HCT116 (cell line): ENCODE measurements around the gene CRACR2A. TPM values are rescaled to one million over a fixed set of nuclear protein-coding genes. Genes with fewer than 3 reads are reported as not detected.

ENCODE experiments used
- ATAC-seq: fragments of 200-7000 bp; cut with Tn5 transposase; 2 replicates; pipeline ENCODE4 v1.9.1; 2020; ENCODE audit warnings: mild to moderate bottlenecking, moderate library complexity
- BruUV-seq: library from RNA; stranded (reverse); fragments of 400-500 nt; replicated peaks from 2 replicates; lab custom pipeline; 2021; lab: Mats Ljungman, UMichigan
- CTCF ChIA-PET: fragments of 300-600 bp; sonication (Branson Sonifier 250); formaldehyde crosslinking; loops from one replicate; lab custom pipeline; 2021; ENCODE audit warnings: antibody characterized with exemption; lab: Charles Lee
- POLR2A ChIA-PET: fragments of 300-600, 350-600 bp; sonication (Branson Sonifier 250); formaldehyde crosslinking; loops from one replicate; lab custom pipeline; 2021; ENCODE audit warnings: antibody characterized with exemption; lab: Charles Lee
- RAD21 ChIA-PET, 2 experiments: fragments of 300-600 bp; sonication (Branson Sonifier 250); formaldehyde crosslinking; loops; one replicate each; lab custom pipeline; 2023; ENCODE audit warnings: low total read pairs in 2 of 2; ENCODE audit not compliant: uncharacterized antibody in 2 of 2, unreplicated experiment in 2 of 2, low non-redundant PET in 1 of 2; lab: Charles Lee
- DNase-seq: peaks from one replicate; pipeline ENCODE4 v3.0.0-alpha.2; 2010; ENCODE audit warnings: low read depth, low spot score
- H2AFZ ChIP-seq: fragments of 200-600 bp; shearing (Covaris generic), sonication (generic); 2 replicates; pipeline ENCODE4 v1.6.1; 2017; ENCODE audit warnings: low read depth, mixed run types, mixed read lengths, antibody characterized with exemption, low read length; ENCODE audit not compliant: poor library complexity, severe bottlenecking
- H3K27ac ChIP-seq: 2 replicates; pipeline ENCODE4 v1.5.1; 2012; ENCODE audit warnings: low read depth, low read length
- H3K27me3 ChIP-seq: fragments of 200-600 bp; sonication (generic); 2 replicates; pipeline ENCODE4 v1.6.1; 2016; ENCODE audit warnings: mixed run types, low read length, mixed read lengths; ENCODE audit not compliant: insufficient read depth
- H3K36me3 ChIP-seq, 2 experiments: fragments of 200-500 bp in 1 of 2; fragments of 200-600 bp in 1 of 2; sonication (Bioruptor generic) in 1 of 2; sonication (generic) in 1 of 2; 2 replicates each; pipeline versions ENCODE4 v1.5.1 to v1.6.1; 2014 to 2016; ENCODE audit warnings: low read length in 2 of 2, inconsistent platforms in 1 of 2, mixed read lengths in 1 of 2, mixed run types in 1 of 2; ENCODE audit not compliant: insufficient read depth in 2 of 2, control insufficient read depth in 1 of 2
- H3K4me1 ChIP-seq, 2 experiments: fragments of 200-600 bp in 1 of 2; sonication (generic) in 1 of 2; 2 replicates each; pipeline versions ENCODE4 v1.5.1 to v1.6.1; 2012 to 2017; ENCODE audit warnings: low read length in 2 of 2, inconsistent platforms in 1 of 2, mild to moderate bottlenecking in 1 of 2, mixed read lengths in 1 of 2, mixed run types in 1 of 2, moderate library complexity in 1 of 2; ENCODE audit not compliant: insufficient read depth in 2 of 2, control insufficient read depth in 1 of 2
- H3K4me2 ChIP-seq: fragments of 200-600 bp; sonication (generic); 2 replicates; pipeline ENCODE4 v1.6.1; 2017; ENCODE audit warnings: mixed run types, low read length, mixed read lengths
- H3K4me3 ChIP-seq, 2 experiments: fragments of 200-600 bp in 1 of 2; sonication (generic) in 1 of 2; replicated peaks in 1 of 2; 2 replicates each; pipeline ENCODE4 v1.5.1; 2011 to 2016; ENCODE audit warnings: low read length in 2 of 2, control low read depth in 1 of 2, low read depth in 1 of 2, mild to moderate bottlenecking in 1 of 2, mixed read lengths in 1 of 2, mixed run types in 1 of 2
- H3K79me2 ChIP-seq: fragments of 200-600 bp; sonication (generic); 2 replicates; pipeline ENCODE4 v1.6.1; 2017; ENCODE audit warnings: mild to moderate bottlenecking, mixed run types, low read length, moderate library complexity, mixed read lengths; ENCODE audit not compliant: insufficient read depth
- H3K9ac ChIP-seq: fragments of 200-600 bp; sonication (generic); 2 replicates; pipeline ENCODE4 v1.6.1; 2016; ENCODE audit warnings: low read length, mixed read lengths
- H3K9me2 ChIP-seq: fragments of 200-600 bp; sonication (generic), shearing (Covaris generic); 2 replicates; pipeline ENCODE4 v1.6.1; 2017; ENCODE audit warnings: mixed run types, mild to moderate bottlenecking, moderate library complexity; ENCODE audit not compliant: insufficient read depth
- H3K9me3 ChIP-seq, 2 experiments: fragments of 200-500 bp in 1 of 2; fragments of 200-600 bp in 1 of 2; sonication (Bioruptor generic) in 1 of 2; sonication (generic) in 1 of 2; 2 replicates each; pipeline ENCODE4 v1.6.1; 2014 to 2017; ENCODE audit warnings: low read length in 2 of 2, mixed read lengths in 2 of 2, inconsistent platforms in 1 of 2, low read depth in 1 of 2, mild to moderate bottlenecking in 1 of 2, mixed run types in 1 of 2, moderate library complexity in 1 of 2; ENCODE audit not compliant: control insufficient read depth in 1 of 2, insufficient read depth in 1 of 2
- H4K20me1 ChIP-seq: fragments of 200-600 bp; sonication (generic), shearing (Covaris generic); 2 replicates; pipeline ENCODE4 v1.6.1; 2017; ENCODE audit warnings: mixed run types, mild to moderate bottlenecking, moderate library complexity; ENCODE audit not compliant: insufficient read depth
- CBX3 ChIP-seq: IDR thresholded peaks from 2 replicates; pipeline ENCODE4 v1.6.1; 2012; ENCODE audit warnings: low read depth
- CEBPB ChIP-seq: IDR thresholded peaks from 2 replicates; pipeline ENCODE4 v1.6.1; 2012; ENCODE audit warnings: low read depth
- EGR1 ChIP-seq: IDR thresholded peaks from 2 replicates; pipeline ENCODE4 v1.6.1; 2012; ENCODE audit warnings: low read depth
- ELF1 ChIP-seq: IDR thresholded peaks from 2 replicates; pipeline ENCODE4 v1.6.1; 2012; ENCODE audit warnings: low read depth, borderline replicate concordance
- EZH2phosphoT487 ChIP-seq: fragments of 200-600 bp; IDR thresholded peaks from 2 replicates; pipeline ENCODE4 v1.6.1; 2018; ENCODE audit warnings: antibody characterized with exemption, borderline replicate concordance
- FOSL1 ChIP-seq: IDR thresholded peaks from 2 replicates; pipeline ENCODE4 v1.6.1; 2012; ENCODE audit warnings: low read depth
- JUND ChIP-seq: IDR thresholded peaks from 2 replicates; pipeline ENCODE4 v1.6.1; 2012
- TCF7L2 ChIP-seq: IDR thresholded peaks from 2 replicates; pipeline ENCODE4 v1.7.0; 2011; ENCODE audit warnings: borderline replicate concordance, inconsistent platforms; ENCODE audit not compliant: insufficient read depth, insufficient read length; ENCODE audit errors: extremely low read depth
- intact Hi-C: fragments of 100-400 bp; cut with micrococcal nuclease; formaldehyde crosslinking; loops from 2 replicates; pipeline ENCODE4 v1.10.0; 2022
- total RNA-seq: library from RNA; stranded (reverse); gene quantifications from one replicate; pipeline ENCODE4 v1.2.1, GENCODE V29; 2021; ENCODE audit not compliant: unreplicated experiment
- TF ChIP-seq, protein P1 (sequence below): IDR thresholded peaks from 2 replicates; pipeline ENCODE4 v1.6.1; 2012
- TF ChIP-seq, protein P2 (sequence below): IDR thresholded peaks from 2 replicates; pipeline ENCODE4 v1.6.1; 2011; ENCODE audit warnings: mild to moderate bottlenecking, low read length, moderate library complexity; ENCODE audit not compliant: insufficient replicate concordance; ENCODE audit errors: extremely low read depth

Gene CRACR2A
- total RNA-seq, 1 experiment from 2014 or later, result 18.4 TPM

DNA sequence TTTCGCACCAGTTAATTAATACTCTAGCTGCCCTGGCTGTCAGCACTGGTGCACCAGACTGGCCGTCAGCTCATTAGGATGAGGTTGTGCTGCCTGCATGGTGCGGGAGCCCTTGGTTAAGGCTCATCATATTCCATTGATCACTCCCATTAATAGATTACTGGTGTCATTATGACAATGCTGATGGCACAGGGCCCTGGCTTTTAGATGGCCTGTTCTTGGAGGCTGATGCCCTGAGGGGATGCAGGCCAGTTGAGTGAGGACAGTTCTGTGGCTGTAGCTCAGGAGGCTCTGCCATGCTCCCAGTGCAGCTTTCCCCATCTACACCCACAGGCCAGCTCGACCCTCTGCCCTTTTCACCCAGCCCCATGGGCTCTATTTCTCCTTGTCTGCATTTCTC lies 135.3 kb downstream of the CRACR2A start:
- Histone ChIP-seq H4K20me1 (no peaks in the 10 kb centered on the region), H3K9me3 (no peaks in the 10 kb centered on the region), H3K79me2 (no peaks in the 10 kb centered on the region), H3K9me2 (no peaks in the 10 kb centered on the region), H3K27me3 (no peaks in the 10 kb centered on the region), H3K9ac (no peak overlapping the region), H3K4me3 (no peak overlapping the region), H3K4me1 (no peaks in the 10 kb centered on the region), H3K27ac (no peak overlapping the region)
- CTCF ChIA-PET, result no interaction called here
- RAD21 ChIA-PET, result no interaction called here
- POLR2A ChIA-PET, result no interaction called here
- intact Hi-C loops, result loop anchor here (1.0 kb wide), 1 partner anchor 42 kb away; no protein-coding TSS in a partner anchor
- DNase-seq, result no peak
- no peak for TF ChIP-seq TCF7L2
- no peak for TF ChIP-seq CBX3
- TF ChIP-seq, protein P1, sequence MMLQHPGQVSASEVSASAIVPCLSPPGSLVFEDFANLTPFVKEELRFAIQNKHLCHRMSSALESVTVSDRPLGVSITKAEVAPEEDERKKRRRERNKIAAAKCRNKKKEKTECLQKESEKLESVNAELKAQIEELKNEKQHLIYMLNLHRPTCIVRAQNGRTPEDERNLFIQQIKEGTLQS, result no peak
- no peak for TF ChIP-seq EGR1
- no peak for TF ChIP-seq ELF1
- TF ChIP-seq, all 23 proteins: peak for 0
- no peak for ATAC-seq
- no peak overlapping the region for H2AFZ ChIP-seq
- BruUV-seq, result no TSS peak
- H3K36me3 ChIP-seq, result no peaks in the 10 kb centered on the region
- no peak overlapping the region for H3K4me2 ChIP-seq

DNA sequence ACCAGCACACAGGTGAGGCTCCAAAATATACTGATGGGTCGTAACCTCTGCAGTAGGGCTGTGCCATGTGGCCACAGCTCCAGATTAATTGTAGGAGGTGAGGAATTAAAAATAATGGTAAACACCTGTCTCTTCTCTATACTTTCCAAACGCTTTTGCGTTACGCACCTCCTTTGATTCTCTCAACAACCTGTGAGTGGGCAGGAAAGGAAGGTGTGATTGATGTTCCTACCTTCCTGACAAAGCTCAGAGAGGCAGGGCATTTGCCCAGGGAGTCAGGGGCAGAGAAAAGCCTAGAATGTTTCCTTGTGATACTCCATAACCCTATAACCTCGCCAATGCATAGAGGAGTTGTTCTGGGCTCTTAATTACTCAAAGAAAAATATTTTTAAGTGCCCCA lies 137.0 kb downstream of the CRACR2A start:
- no peak overlapping the region for H3K4me2 ChIP-seq
- TF ChIP-seq FOSL1 (no peak), EZH2phosphoT487 (no peak), CBX3 (no peak), TCF7L2 (no peak), CEBPB (no peak), JUND (no peak), ELF1 (no peak)
- TF ChIP-seq, protein P2, sequence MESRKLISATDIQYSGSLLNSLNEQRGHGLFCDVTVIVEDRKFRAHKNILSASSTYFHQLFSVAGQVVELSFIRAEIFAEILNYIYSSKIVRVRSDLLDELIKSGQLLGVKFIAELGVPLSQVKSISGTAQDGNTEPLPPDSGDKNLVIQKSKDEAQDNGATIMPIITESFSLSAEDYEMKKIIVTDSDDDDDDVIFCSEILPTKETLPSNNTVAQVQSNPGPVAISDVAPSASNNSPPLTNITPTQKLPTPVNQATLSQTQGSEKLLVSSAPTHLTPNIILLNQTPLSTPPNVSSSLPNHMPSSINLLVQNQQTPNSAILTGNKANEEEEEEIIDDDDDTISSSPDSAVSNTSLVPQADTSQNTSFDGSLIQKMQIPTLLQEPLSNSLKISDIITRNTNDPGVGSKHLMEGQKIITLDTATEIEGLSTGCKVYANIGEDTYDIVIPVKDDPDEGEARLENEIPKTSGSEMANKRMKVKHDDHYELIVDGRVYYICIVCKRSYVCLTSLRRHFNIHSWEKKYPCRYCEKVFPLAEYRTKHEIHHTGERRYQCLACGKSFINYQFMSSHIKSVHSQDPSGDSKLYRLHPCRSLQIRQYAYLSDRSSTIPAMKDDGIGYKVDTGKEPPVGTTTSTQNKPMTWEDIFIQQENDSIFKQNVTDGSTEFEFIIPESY, result no peak
- no peaks in the 10 kb centered on the region for H3K79me2 ChIP-seq
- no TSS peak for BruUV-seq
- H3K4me3 ChIP-seq, result no peak overlapping the region
- no peak overlapping the region for H3K27ac ChIP-seq
- no peak overlapping the region for H3K9ac ChIP-seq
- no peaks in the 10 kb centered on the region for H3K27me3 ChIP-seq
- intact Hi-C loops, result no loop called here
- no peak for DNase-seq
- ChIA-PET RAD21 (no interaction called here), CTCF (no interaction called here), POLR2A (no interaction called here)
- no peak for ATAC-seq
- no peaks in the 10 kb centered on the region for H3K9me2 ChIP-seq
- H3K36me3 ChIP-seq, result no peaks in the 10 kb centered on the region
- H4K20me1 ChIP-seq, result no peaks in the 10 kb centered on the region
- no peak overlapping the region for H2AFZ ChIP-seq
- H3K4me1 ChIP-seq, result no peaks in the 10 kb centered on the region
- H3K9me3 ChIP-seq, result no peaks in the 10 kb centered on the region
